NCI-H2171 treated with DMSO at 0.1 percent for 48 hours (cell line): Measurements from ENCODE around the gene CMBL.
"Not testable (repeated sequence)": the region's sequence is repeated elsewhere in the genome, so short reads cannot be mapped to it uniquely, and the experiment has no call there.

ENCODE experiments used
- DNase-seq: peaks from one replicate; lab custom pipeline; 2025; lab: John Stamatoyannopoulos, UW

CMBL gene

GRCh38 chr5:10285362-10285761 lies 22.3 kb downstream of the CMBL start:
- DNase-seq: peak; percentile 43

- DNase-seq: no peak
These were observed 23.6 kb downstream of the CMBL start for GRCh38 chr5:10283927-10284635.

GRCh38 chr5:10279925-10280720 lies 27.6 kb downstream of the CMBL start:
- no peak for DNase-seq

GRCh38 chr5:10279328-10279727 lies 28.4 kb downstream of the CMBL start:
- no peak for DNase-seq

GRCh38 chr5:10278658-10279279 lies 28.9 kb downstream of the CMBL start:
- no peak for DNase-seq

- no peak for DNase-seq
These were observed 29.7 kb downstream of the CMBL start for GRCh38 chr5:10277773-10278630.

GRCh38 chr5:10276691-10277090 lies 31.0 kb downstream of the CMBL start:
- DNase-seq: no peak

GRCh38 chr5:10275991-10276390 lies 31.7 kb downstream of the CMBL start:
- DNase-seq: no peak

- DNase-seq: no peak
These were observed 32.2 kb downstream of the CMBL start for GRCh38 chr5:10275460-10275859.

GRCh38 chr5:10272875-10273209 lies 34.9 kb downstream of the CMBL start:
- not testable (repeated sequence) for DNase-seq

GRCh38 chr5:10272053-10272874 lies 35.4 kb downstream of the CMBL start:
- DNase-seq: no peak

- no peak for DNase-seq
These were observed 39.6 kb downstream of the CMBL start for GRCh38 chr5:10268100-10268499.

- peak; percentile 22 for DNase-seq
These were observed 40.9 kb downstream of the CMBL start for GRCh38 chr5:10266839-10267238.

GRCh38 chr5:10266137-10266536 lies 41.6 kb downstream of the CMBL start:
- no peak for DNase-seq

- DNase-seq: no peak
These were observed 42.2 kb downstream of the CMBL start for GRCh38 chr5:10265245-10266109.

- no peak for DNase-seq
These were observed 43.1 kb downstream of the CMBL start for GRCh38 chr5:10264604-10265003.

- no peak for DNase-seq
These were observed 44.7 kb downstream of the CMBL start for GRCh38 chr5:10262995-10263394.

- no peak for DNase-seq
These were observed 45.5 kb downstream of the CMBL start for GRCh38 chr5:10262121-10262774.

- DNase-seq: no peak
These were observed 46.6 kb downstream of the CMBL start for GRCh38 chr5:10261065-10261464.

- no peak for DNase-seq
These were observed 47.8 kb downstream of the CMBL start for GRCh38 chr5:10259899-10260298.
